Endothelial cell (in vitro differentiated cells): ENCODE results near the gene MAN1A1. TPM values are rescaled to one million over a fixed set of nuclear protein-coding genes. Genes with fewer than 3 reads are reported as not detected.
A peak's percentile ranks its signal among the peaks of the same experiment; 100 is the strongest.

ENCODE experiments used
- DNase-seq: peaks from one replicate; pipeline ENCODE4 v3.0.0; 2021; ENCODE audit warnings: low spot score
- H3K27ac Mint-ChIP-seq: one replicate; pipeline ENCODE4 v1.8.0; 2021; ENCODE audit warnings: mixed read lengths, inconsistent platforms; ENCODE audit not compliant: unreplicated experiment
- H3K27me3 Mint-ChIP-seq: one replicate; pipeline ENCODE4 v1.8.0; 2021; ENCODE audit warnings: mild to moderate bottlenecking, moderate library complexity, mixed read lengths, inconsistent platforms; ENCODE audit not compliant: unreplicated experiment
- H3K36me3 Mint-ChIP-seq: one replicate; pipeline ENCODE4 v1.8.0; 2021; ENCODE audit warnings: mild to moderate bottlenecking, low read depth, mixed read lengths, inconsistent platforms; ENCODE audit not compliant: unreplicated experiment
- H3K4me1 Mint-ChIP-seq: one replicate; pipeline ENCODE4 v1.8.0; 2021; ENCODE audit warnings: mild to moderate bottlenecking, mixed read lengths, inconsistent platforms; ENCODE audit not compliant: unreplicated experiment
- H3K4me3 Mint-ChIP-seq: one replicate; pipeline ENCODE4 v1.8.0; 2021; ENCODE audit warnings: mild to moderate bottlenecking, mixed read lengths, inconsistent platforms; ENCODE audit not compliant: unreplicated experiment
- H3K9me3 Mint-ChIP-seq: one replicate; pipeline ENCODE4 v1.8.0; 2021; ENCODE audit warnings: mixed read lengths, inconsistent platforms; ENCODE audit not compliant: unreplicated experiment
- CTCF ChIP-seq: fragments of 200-600 bp; sonication (generic); IDR thresholded peaks from one replicate; pipeline ENCODE4 v1.5.0; 2021; ENCODE audit warnings: antibody characterized with exemption; ENCODE audit not compliant: unreplicated experiment
- total RNA-seq: library from RNA; stranded (reverse); fragmentation: NEBNext Ultra II Directional; extraction: Animal tissue kit (Norgen Biotek cat#: 25700); gene quantifications from one replicate; pipeline ENCODE4 v1.2.1, GENCODE V29; 2021; ENCODE audit not compliant: unreplicated experiment

The MAN1A1 gene
- total RNA-seq, 1 donor from 2014 or later: 34.4 TPM

GRCh38 chr6:119129148-119129967, 220.2 kb downstream of the MAN1A1 start:
- Mint-ChIP-seq H3K27ac (no peak overlapping the region), H3K4me1 (peaks cover 15% of the 10 kb centered on the region), H3K4me3 (no peak overlapping the region), H3K9me3 (peaks cover 6% of the 10 kb centered on the region), H3K27me3 (peaks cover 3% of the 10 kb centered on the region), H3K36me3 (no peaks in the 10 kb centered on the region)
- DNase-seq: no peak
- peak; percentile 95 for TF ChIP-seq CTCF

- no peak for DNase-seq
- Mint-ChIP-seq H3K27ac (no peak overlapping the region), H3K4me3 (no peak overlapping the region), H3K36me3 (no peaks in the 10 kb centered on the region), H3K27me3 (peaks cover 3% of the 10 kb centered on the region), H3K9me3 (peaks cover 6% of the 10 kb centered on the region), H3K4me1 (peaks cover 15% of the 10 kb centered on the region)
- TF ChIP-seq CTCF: no peak
Measured at GRCh38 chr6:119128252-119128912, 221.2 kb downstream of the MAN1A1 start.

- peaks cover 6% of the 10 kb centered on the region for H3K9me3 Mint-ChIP-seq
- peaks cover 3% of the 10 kb centered on the region for H3K27me3 Mint-ChIP-seq
- H3K27ac Mint-ChIP-seq: no peak overlapping the region
- H3K4me3 Mint-ChIP-seq: no peak overlapping the region
- TF ChIP-seq CTCF: no peak
- DNase-seq: no peak
- H3K36me3 Mint-ChIP-seq: no peaks in the 10 kb centered on the region
- H3K4me1 Mint-ChIP-seq: peaks cover 12% of the 10 kb centered on the region
Measured at GRCh38 chr6:119127627-119128026, 221.9 kb downstream of the MAN1A1 start.
